NAMALWA (cell line): ENCODE data around the gene GPR12.

Source experiments
- DNase-seq: peaks from one replicate; pipeline ENCODE4 v3.0.0-alpha.2; 2015; ENCODE audit warnings: low spot score

Gene GPR12, protein sequence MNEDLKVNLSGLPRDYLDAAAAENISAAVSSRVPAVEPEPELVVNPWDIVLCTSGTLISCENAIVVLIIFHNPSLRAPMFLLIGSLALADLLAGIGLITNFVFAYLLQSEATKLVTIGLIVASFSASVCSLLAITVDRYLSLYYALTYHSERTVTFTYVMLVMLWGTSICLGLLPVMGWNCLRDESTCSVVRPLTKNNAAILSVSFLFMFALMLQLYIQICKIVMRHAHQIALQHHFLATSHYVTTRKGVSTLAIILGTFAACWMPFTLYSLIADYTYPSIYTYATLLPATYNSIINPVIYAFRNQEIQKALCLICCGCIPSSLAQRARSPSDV

DNA sequence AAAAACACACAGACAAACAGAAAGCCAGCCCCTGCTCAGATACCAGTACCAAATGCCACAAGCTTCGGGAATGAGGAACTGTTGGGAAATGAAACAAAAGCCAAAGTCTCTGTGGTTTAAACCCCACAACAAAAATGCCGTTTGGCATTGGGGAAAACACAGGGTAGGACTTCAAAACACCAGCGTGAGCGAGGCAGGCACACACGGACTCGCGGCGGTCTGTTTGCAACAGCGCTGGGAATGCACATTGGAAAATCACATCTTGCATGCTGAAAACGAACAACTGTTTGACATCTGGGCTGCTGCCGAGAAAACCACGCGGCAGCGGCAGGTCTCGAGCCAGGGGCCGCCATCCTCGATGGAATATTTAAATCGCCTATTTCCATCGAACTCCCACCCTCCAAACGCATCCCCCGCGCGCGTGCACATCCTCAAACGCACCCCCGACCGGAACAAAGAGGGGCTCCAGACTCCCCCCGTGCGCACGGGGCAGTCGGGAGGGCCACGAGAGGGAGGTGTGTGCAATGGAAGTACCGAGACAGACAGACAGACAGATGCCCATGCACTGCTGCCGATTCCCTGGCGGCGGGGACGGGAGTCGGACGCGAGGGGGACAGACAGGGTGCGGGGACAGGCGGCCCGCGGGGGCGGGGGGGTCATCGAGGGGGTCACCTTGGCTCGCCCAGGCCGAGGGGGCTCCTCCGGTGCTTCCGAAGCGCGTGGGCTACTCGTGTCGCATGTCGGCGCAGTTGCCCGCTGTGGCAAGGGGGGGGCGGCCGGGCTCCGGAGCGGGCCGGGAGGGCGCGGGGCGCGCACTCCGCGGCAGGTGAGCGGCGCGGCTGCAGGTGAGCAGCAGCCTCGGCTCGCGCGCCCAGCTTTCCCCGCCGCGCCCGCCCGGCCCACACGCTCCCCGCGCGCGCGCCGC lies at the start of gene GPR12:
TSS of gene GPR12 (minus strand) at position 880 of the 925 bp plus-strand sequence. CDS start 959 bp downstream, outside the sequence.
- no peak for DNase-seq

DNA sequence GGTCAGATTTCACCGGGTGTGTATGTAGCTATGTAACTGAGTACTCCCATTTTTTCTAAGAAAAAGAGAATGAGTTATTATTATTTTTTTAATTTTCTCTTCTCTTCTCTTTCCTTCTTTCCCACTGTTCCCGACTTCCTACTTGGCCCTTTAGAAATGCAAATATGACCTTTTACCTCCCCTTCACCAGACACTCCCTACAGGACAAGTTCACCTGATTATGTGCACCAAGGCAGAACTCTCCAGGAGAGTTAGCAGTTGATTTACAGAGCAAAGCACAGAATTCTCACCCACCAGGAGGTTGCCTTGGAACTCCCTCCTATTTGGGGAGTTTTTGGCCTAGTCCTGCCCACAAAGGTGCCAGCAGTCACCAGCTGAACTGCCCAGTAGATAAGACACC lies 49.5 kb upstream of the GPR12 start:
- DNase-seq, result no peak

DNA sequence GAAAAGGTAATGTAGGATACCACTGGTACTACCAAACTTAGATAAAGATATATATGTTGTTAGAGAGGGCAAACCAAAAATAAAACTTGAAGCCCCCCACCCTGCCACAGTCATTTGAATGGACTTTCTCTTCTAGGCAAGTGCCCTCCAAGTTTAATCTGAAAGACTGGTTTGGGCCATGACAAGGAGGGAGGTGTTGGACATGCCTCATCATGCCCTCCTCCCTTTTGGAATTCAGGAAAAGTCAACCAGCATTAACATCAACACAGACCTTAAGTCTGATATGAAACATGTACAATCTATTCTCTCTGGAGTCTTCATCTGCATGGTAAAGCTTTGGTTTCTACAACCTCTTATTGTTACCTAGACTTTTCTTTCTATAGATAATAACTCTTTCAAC lies 46.3 kb upstream of the GPR12 start:
- no peak for DNase-seq

DNA sequence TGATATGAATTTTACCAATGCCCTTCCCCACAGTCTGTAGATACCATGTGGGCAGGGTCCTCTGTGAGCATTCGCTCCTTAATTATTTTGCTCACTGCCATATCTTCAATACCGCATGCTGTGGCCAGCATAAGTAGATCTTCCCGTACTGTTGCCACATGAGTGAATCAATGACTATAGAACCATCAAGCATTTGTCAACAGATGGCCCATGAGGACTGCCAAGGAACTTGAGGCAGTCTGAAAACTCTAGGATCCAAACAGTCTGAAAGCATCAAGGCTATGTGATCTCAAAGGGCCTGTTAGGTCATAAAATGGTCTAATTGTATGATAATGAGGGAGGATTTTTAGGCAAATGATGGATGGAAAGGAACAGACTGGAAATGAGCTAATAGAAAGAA lies 27.4 kb upstream of the GPR12 start:
- DNase-seq, result no peak

DNA sequence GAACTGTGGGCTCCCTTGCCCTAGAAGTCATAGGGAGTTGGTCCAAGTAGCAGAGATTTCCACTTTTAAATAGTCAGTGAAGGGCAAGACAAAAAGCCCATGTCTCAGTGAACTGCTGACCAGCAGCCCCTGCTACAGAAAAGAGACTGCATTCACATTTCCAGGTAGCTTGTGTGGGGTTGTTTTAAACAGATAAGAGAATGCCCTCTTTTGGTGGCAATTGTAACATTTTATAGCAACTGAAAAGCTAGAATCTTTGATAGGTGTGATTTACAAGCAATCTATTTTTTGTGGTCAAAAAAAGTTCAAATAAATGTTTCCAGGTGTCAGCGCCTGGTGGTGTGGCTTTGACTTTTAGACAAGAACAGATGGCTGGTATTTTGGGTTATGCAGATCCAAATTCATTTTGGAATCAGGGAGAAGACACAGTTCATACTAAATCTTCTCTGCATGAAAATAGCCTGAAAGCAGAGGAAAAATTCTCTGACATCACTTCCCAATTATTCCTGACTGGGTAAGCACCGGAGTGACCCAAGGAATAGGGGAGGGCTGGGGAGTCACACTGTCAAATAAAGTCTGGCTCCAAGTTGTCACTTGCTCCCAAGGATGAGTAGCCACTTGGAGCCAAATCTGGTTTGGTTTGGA lies 26.2 kb upstream of the GPR12 start:
- DNase-seq, result peak; percentile 14

DNA sequence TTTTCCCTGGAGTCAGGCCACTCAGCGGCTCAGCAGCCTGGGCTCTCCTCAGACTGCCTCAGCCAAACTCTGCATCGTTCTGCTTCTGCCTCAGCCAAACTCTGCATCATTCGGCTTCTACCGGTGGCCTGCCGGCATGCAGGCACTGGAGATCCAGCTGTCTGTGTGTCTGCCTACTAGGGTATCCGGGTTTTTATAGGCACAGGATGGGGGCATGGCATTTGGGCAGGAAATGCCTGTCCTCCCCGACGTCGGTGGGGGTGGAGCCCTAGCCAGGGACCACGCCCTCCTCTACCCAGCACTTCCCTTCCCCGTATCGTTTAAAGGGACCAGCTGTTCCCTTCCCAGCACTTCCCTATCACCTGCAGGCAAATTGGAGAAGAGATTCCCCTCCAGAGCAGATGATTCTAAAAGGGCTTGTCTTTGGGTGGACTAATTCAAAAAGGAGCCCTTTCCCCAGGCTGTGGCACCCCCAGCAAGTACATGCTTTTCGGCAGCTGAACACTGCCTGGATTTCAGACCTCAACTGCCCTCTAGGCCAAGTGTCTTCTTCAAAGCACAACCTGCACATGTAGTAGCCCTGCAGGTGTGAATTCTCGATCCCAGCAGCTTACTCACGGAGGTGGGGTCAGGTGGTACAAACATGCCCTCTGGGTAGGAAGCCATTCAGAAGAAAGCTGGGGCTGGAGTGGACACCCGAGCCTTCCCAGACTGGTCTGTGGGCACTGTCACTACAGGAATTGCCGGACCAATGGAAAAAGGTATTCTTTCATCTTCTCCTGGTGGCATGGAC lies 25.4 kb upstream of the GPR12 start:
- peak; percentile 86 for DNase-seq

DNA sequence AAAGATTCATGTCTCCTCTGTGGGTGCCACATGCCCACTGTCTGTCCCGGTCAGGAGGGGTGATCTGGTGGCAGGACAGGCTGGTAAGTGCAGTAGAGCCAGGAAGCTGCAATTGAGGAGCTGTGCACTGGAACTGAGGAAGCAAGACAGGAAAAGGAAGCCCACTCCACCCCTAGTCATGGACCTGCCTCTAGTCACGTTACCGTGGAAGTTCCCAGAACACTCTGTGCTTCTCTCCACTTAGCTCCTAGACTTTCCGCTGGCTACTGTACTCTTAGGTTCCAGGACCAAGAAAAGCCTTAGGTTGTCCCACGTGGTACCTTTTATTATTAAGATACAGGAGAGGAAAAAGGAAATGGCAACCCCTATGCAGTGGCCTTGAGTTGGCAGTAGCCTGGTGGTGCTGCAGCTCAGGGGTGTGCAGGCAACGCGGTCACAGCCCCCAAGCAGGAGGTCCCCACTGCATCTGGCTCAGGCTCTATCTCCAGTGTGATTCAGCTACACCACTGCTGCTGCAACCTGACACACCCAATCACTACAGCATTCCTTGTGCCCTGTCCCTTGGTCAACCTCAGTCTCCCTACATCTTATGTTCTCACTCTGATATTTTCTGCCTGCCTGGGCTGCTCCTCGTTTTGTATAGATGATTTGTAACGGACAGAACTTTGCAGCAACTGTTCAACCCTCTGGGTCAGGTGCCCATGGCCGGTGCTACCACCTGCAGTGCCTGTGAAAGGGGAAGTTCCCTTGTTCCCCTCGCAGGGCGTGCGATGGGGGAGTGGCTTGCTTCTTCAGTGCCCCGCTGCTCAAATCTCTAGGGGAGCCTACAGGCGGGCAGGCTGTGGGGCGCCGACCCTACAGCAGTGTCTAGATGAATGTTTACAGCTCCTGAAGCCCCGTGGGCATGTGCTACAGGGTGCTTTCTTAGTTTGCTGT lies 24.4 kb upstream of the GPR12 start:
- peak; percentile 93 for DNase-seq

DNA sequence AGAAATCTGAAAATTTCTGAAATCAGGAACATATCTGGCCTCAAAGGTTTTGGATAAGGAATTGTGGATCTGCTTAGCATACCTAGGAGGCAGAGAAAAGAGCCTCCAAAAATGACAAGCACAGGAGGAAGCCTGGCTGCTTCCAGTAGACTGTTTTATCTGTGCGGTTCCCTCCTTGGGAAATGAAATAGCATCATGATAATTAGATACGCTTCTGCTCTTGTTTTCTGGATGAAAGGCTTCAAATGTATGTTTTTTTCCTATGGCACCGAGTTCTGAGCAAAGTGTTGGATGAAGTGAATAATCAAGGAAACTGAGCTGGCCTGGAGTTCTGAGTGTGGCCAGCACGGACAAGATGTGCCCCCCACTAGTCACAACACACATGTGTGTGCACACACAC lies 19.8 kb upstream of the GPR12 start:
- DNase-seq, result no peak

DNA sequence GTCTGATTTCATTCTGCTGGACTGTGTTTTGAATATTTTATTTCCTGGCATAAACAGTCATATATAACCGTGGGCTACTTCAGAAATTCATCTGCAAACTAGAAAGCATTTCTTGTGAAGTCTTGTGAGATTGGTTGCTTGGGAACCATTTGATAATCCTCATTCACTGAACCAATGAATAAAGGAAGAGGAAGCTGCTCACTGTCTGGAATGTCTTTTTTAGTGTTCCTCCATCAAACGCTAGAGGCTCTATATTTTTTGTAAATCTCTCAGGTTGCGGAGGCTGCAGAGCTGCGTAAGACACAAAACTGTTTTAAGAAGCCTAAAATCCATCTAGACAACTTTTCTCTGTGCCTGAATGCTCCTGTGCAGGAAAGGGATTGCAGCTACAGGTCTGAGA lies 18.7 kb upstream of the GPR12 start:
- DNase-seq, result no peak

DNA sequence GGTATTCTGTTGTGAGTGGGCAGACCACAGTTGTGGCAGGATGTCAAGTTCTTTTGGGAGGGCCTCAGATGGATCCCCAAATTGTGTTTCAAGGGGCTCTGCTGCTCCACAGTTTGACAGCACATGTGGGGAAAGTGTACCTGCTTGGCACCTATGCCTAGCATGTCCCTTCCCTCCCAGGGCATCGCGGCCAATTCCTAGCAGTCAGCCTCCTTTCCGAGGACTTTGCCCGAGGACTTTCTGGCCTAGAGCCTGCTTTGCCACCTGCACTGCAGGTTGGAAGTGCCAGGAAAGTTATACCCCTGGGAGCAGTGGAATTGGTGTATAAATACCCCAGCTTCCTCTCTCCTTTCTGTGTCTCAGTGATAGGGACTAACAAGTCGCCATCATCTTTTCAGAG lies 11.9 kb upstream of the GPR12 start:
- DNase-seq, result no peak

DNA sequence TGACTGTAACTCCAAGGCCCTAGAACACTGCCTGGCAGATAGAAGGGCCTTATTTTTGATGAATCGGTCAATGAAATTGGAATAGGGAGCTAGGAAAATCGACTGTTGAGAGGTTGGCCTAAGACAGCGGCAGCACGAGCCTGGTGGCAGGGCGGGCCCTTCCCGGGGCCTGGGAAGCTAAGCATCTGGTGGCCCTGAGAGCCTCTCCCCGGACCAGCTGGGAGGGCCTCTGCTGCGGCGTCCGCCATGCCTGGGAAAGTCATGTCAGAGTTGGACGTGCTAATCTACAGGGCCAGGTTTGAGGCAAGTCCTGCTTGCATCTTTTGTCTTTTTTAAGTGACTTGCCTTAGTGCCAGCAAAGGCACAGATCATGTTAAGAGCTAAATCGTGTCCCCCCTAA lies 11.2 kb upstream of the GPR12 start:
- no peak for DNase-seq

DNA sequence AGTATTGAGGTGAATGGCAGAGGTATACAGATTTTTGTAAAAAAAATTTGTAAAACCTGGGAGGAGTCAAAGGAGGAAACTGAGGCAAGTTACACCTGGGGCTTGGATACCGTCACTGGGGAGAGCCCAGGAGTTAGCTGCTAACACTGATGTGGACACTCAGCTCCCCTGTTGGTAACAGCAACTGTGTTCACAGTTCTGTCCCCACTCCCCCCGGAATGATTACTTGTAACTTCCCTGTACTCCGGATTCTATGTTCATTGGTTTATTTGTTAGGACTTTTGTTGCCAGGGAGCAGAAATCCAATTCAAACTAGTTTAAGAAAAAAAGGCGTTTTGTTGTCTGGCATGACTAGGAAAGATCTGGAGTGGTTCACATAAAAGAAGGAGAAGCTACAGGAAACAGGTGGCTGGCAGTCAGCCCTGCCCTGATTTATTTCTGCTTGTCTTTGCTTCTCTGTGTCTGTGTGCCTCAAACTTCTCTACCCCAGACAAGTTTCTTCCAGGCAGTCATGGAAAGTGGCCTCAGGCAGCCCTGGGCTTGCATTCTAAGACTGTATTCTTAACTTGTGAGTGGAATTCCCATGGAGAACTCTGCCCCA lies 2.3 kb upstream of the GPR12 start:
- DNase-seq, result no peak

DNA sequence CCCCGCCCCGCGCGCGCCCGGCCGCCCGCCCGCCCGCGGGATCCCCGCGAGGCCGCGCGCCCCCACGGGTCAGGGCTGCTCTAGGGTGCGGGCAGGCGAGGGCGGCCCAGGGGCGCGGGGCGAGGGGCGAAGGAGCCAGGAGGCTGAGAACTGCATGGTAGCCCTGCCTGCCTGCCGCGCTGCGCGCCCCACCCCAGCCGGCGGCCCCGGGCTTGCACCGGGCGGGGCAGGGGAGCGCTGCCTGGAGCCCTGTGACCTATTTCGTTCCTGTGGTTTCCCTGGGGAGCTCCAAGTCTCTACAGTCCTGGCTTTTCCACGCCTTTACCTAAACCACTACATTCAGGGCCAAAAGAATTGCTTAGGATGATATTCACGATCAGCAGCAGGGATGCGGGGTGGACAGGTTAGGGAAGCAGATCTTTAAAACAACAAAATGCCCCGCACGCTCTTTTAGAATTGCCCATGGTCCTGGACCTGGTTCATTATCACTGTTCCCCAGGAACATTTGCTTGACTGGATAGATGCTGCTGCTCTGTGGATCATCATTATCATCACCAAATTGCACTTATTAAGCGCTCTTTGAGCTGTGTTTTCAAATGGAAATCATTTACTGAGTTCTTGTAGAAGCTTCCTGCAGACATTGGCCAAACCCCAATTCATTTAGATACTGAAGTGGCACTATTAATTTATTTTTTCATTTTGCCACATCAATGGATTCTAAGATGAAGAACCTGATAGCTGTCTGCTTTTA lies 421 bp upstream of the GPR12 start:
- DNase-seq, result no peak

DNA sequence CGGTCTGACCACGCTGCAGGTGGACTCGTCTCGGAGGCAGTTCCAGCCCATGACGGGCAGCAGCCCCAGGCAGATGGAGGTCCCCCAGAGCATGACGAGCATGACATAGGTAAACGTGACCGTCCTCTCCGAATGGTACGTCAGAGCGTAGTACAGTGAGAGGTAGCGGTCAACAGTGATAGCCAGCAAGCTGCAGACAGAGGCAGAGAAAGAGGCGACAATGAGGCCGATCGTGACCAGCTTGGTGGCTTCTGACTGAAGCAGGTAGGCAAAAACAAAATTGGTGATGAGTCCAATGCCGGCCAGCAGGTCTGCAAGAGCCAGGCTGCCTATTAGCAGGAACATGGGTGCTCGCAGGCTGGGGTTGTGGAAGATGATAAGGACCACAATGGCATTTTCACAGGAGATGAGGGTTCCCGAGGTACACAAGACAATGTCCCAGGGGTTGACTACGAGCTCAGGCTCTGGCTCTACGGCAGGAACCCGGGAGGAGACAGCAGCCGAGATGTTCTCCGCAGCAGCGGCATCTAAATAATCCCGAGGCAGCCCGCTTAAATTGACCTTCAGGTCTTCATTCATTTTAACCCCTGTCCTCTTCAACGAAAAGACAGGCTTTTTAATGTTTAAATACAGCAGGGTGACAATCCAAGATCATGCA lies 1.2 kb downstream of the GPR12 start:
- no peak for DNase-seq

DNA sequence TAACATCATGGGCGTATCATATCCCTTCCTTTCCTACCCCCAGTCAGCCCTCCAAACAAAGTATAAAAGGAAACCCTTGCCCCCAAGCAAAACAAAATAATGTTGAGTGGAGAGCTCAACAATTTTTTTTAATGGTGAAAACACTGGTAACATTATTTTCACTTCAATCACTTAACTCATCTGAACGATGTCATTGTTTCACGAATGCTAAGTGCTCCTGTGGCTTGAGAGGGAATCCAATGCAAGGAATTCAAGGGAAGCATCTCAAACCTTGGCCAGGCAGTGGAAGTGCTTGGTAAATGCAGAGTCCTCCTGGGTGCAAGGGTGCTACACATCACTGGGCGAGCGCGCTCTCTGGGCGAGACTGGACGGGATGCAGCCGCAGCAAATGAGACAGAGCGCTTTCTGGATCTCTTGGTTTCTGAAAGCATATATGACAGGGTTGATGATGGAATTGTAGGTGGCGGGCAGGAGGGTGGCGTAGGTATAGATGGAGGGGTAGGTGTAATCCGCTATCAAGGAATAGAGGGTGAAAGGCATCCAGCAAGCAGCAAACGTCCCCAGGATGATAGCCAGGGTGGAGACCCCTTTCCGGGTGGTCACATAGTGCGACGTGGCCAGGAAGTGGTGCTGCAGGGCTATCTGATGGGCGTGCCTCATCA lies 2.0 kb downstream of the GPR12 start:
- DNase-seq, result no peak

DNA sequence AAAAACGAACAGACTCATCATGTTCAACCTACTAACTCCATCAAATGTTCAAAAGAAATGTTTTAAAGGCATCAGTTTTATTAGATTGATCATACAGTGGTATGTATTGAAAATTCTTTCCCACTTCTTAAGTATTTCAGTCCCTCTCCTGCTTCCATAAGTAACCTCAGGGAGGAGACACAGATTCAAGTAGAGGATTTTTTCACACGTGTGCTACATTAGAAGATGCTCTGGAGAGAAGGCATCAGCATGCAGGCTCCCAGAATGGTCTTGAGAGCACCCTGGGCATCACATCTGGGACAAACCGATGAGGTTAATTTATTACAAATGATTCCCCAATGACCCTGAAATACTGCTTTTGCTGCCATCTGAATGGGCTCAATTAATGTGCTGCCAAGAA lies 3.6 kb downstream of the GPR12 start:
- no peak for DNase-seq

DNA sequence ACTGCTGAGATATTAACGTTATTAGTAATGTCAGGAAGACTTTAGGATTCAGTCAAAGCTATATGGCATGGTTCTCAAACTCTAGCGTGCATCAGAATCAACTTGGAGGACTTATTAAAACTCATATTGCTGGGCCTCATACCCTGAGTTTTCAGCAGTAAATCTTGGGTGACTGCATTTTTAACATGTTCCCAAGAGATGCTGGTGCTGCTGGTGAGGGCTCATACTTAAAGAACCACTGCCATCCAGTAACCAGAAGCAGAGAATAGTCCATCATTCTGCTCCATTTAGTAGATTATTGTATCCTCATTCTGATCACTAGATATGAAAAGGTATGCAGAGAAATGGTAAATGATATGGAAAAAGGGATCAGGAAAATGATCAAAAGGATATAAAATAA lies 7.9 kb downstream of the GPR12 start:
- DNase-seq, result no peak

DNA sequence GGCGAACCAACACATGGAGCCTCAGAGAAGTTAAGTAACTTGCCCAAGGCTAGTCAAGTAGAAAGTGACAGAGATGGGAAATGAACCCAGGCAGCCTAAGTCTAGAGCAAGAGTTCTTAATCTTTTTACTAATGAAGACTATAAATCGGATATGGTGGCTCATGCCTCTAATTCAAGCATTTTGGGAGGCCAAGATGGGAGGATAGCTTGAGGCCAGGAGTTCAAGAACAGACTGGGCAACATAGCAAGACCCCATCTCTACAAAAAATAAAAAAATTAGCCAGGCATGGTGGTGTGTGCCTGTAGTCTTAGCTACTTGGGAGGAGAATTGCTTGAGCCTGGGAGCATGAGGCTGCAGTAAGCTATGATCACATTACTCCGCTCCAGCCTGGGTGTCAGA lies 10.7 kb downstream of the GPR12 start:
- no peak for DNase-seq

DNA sequence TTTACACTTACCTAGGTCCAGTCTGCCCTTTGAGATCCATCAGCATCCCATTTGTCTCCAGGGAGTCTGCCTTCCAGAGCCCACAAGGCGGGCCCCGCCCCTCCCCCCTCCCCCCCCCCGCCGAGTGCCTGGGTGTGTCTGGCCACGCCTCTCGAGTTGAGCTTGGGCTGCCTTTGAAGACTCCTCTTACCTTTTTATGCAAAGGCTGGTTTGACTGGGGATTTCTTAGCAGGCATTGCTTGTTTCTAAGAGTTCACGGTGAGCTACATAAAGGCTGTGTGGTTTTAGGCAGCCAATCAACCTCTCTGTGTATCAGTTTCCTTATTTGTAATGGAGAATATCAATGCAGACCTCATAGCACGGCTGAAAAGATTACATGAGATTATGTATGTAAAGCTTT lies 11.3 kb downstream of the GPR12 start:
- DNase-seq, result no peak
